PFSK-1 (cell line): ENCODE measurements around the gene N4BP2.

ENCODE experiments used
- FOXP2 ChIP-seq: optimal IDR thresholded peaks from 2 replicates; pipeline ENCODE3; 2011; ENCODE audit warnings: borderline replicate concordance, control low read depth, inconsistent platforms; ENCODE audit not compliant: insufficient read depth; ENCODE audit errors: extremely low read length, extremely low read depth
- POLR2AphosphoS5 ChIP-seq: IDR thresholded peaks from 2 replicates; pipeline ENCODE4 v1.6.1; 2012; ENCODE audit warnings: low read depth, mild to moderate bottlenecking, control low read depth, low read length, moderate library complexity
- SIN3A ChIP-seq: IDR thresholded peaks from 2 replicates; pipeline ENCODE4 v1.6.1; 2012; ENCODE audit warnings: mild to moderate bottlenecking, low read length, moderate library complexity, borderline replicate concordance; ENCODE audit not compliant: insufficient read depth
- TAF1 ChIP-seq: IDR thresholded peaks from 2 replicates; pipeline ENCODE4 v1.6.1; 2012; ENCODE audit warnings: low read length, control low read depth, borderline replicate concordance; ENCODE audit not compliant: insufficient read depth
- TF ChIP-seq, protein P1 (sequence below), 2 experiments: IDR thresholded peaks; 2 replicates each; pipeline versions ENCODE4 v1.6.1 to v1.8.0; 2011 to 2012; ENCODE audit warnings: low read depth in 2 of 2, low read length in 2 of 2, control low read depth in 1 of 2, inconsistent platforms in 1 of 2, mild to moderate bottlenecking in 1 of 2, moderate library complexity in 1 of 2; ENCODE audit not compliant: insufficient read depth in 1 of 2

Gene N4BP2

DNA sequence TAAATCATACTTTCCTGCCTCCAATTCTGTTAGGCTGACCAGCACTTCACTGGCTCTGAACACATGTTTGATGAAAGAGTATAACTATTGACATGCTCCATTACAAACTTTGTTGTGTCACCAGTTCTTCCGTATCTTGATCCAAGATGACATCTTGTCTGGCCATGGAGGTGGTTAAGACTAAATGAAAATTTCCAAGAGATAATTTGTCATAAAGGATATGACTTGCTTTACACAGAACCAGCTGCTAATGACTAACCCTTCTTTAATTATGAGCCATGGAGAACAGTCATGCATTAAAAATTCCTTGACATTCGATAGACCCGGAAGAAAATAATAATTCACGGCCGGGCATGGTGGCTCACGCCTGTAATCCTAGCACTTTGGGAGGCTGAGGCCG is 17.7 kb upstream of the N4BP2 start:
- TF ChIP-seq, protein P1, sequence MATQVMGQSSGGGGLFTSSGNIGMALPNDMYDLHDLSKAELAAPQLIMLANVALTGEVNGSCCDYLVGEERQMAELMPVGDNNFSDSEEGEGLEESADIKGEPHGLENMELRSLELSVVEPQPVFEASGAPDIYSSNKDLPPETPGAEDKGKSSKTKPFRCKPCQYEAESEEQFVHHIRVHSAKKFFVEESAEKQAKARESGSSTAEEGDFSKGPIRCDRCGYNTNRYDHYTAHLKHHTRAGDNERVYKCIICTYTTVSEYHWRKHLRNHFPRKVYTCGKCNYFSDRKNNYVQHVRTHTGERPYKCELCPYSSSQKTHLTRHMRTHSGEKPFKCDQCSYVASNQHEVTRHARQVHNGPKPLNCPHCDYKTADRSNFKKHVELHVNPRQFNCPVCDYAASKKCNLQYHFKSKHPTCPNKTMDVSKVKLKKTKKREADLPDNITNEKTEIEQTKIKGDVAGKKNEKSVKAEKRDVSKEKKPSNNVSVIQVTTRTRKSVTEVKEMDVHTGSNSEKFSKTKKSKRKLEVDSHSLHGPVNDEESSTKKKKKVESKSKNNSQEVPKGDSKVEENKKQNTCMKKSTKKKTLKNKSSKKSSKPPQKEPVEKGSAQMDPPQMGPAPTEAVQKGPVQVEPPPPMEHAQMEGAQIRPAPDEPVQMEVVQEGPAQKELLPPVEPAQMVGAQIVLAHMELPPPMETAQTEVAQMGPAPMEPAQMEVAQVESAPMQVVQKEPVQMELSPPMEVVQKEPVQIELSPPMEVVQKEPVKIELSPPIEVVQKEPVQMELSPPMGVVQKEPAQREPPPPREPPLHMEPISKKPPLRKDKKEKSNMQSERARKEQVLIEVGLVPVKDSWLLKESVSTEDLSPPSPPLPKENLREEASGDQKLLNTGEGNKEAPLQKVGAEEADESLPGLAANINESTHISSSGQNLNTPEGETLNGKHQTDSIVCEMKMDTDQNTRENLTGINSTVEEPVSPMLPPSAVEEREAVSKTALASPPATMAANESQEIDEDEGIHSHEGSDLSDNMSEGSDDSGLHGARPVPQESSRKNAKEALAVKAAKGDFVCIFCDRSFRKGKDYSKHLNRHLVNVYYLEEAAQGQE (IDR thresholded peaks at IDR 0.05; ENCODE audit: insufficient read depth in 1 of 2, low read depth in 2 of 2, low read length in 2 of 2), result no peak
- TF ChIP-seq SIN3A (no peak), POLR2AphosphoS5 (no peak), TAF1 (no peak), FOXP2 (no peak)

DNA sequence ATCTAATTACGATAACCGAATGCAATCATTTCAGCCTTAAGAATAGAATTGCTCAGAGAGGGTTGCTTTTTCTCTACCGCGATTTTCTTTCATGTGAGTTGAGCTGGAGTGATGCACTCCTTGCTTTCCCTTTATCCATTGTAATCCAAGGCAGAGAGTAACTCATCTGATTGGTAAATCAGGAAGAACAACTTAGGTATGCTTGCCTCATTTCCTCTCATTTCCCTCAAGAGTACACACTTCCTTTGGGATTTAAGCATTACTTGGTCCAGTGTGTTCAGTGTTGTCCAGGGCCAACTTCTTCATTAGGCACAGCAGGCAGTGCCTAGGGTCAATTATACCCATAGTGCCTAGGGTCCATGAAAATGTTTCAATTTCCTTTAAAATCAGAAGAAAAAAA is 15.7 kb upstream of the N4BP2 start:
- TF ChIP-seq, protein P1 (IDR thresholded peaks at IDR 0.05; ENCODE audit: insufficient read depth in 1 of 2, low read depth in 2 of 2, low read length in 2 of 2), result no peak
- TF ChIP-seq POLR2AphosphoS5 (no peak), TAF1 (no peak), FOXP2 (no peak), SIN3A (no peak)

DNA sequence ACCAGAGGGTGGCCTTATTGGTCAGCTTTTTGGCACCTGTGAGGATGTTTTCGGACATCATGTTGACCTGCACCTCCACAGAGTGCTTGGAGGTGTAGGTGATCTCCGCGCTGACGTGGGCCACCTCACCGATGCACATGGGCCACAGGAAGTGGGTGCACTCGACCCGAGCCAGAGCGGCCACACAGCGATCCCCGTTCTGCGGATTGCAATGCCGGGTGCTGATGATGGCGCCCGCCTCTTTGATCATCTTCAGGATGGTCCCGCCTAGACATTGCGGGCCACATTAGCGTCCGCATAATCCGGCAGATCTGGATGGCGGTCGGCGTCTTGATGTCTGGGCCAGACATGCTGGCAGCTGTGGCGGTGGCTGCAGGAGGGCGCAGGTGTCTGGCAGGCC is 12.9 kb upstream of the N4BP2 start:
- TF ChIP-seq SIN3A (no peak), FOXP2 (no peak), TAF1 (no peak), POLR2AphosphoS5 (no peak)
- TF ChIP-seq, protein P1 (IDR thresholded peaks at IDR 0.05; ENCODE audit: insufficient read depth in 1 of 2, low read depth in 2 of 2, low read length in 2 of 2), result no peak

DNA sequence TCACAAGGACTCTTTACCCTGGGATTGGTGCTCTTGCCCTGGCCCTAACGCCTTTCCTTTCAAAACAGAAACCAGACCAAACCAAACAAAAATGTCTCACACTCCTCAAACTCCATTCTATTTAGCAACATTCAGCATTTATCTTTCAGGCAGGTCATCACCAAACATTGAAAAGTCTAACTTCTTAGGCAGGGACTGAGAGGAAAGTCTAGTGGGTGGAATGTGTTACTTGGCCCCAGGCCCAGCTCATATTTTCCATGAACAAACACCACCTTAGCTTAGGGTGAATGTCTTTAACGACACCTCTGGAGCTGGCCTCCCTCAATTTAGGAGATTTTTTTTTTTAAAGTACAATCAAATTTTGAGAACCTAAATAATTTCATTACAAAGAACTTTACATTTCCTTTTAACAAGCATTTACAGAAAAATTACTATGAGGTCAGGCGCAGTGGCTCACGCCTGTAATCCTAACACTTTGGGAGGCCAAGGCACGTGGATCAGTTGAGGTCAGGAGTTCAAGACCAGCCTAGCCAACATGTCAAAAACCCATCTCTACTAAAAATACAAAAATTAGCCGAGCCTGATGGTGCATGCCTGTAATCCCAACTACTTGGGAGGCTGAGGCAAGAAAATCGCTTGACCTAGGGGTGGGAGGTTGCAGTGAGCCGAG is 10.2 kb upstream of the N4BP2 start:
- TF ChIP-seq POLR2AphosphoS5 (no peak), SIN3A (no peak)

DNA sequence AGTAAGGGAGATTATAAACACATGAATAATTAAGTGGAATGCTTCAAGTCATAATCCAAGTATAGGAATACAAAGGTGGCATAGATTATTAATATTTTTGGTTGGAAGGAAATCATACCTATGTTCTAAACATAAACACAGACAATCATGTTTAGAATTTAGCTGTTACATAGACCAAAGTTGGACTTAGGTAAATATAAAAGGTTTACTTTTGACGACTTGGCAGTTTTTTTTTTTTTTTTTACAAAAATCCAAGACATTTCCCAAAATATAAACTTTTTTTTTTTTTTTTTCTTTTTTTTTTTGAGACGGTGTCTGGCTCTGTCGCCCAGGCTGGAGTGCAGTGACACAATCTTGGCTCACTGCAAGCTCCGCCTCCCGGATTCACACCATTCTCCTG is 3.5 kb upstream of the N4BP2 start:
- no peak for TF ChIP-seq SIN3A

DNA sequence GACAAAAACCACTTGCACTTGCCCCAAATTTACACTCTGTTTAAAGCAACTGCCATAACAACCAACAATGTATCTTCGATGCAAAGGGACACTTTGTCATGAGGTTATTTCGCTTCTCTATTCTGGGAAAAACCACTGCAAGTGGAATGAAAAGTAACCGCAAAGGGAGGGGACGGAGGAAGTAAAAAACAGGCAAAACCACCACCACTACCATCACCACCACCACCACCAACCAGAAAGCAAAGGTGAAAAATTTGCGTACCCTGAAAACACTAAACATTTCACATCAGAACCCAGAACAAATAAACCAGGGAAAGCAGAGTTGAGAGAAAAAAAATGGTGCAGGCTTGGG is 1.2 kb upstream of the N4BP2 start:
- TF ChIP-seq, protein P1 (IDR thresholded peaks at IDR 0.05; ENCODE audit: insufficient read depth in 1 of 2, low read depth in 2 of 2, low read length in 2 of 2), result no peak
- no peak for TF ChIP-seq POLR2AphosphoS5
- no peak for TF ChIP-seq TAF1
- TF ChIP-seq SIN3A, result no peak
- TF ChIP-seq FOXP2, result no peak
